Measurements from ENCODE around the gene PLA2G4E.

Gene PLA2G4E

DNA sequence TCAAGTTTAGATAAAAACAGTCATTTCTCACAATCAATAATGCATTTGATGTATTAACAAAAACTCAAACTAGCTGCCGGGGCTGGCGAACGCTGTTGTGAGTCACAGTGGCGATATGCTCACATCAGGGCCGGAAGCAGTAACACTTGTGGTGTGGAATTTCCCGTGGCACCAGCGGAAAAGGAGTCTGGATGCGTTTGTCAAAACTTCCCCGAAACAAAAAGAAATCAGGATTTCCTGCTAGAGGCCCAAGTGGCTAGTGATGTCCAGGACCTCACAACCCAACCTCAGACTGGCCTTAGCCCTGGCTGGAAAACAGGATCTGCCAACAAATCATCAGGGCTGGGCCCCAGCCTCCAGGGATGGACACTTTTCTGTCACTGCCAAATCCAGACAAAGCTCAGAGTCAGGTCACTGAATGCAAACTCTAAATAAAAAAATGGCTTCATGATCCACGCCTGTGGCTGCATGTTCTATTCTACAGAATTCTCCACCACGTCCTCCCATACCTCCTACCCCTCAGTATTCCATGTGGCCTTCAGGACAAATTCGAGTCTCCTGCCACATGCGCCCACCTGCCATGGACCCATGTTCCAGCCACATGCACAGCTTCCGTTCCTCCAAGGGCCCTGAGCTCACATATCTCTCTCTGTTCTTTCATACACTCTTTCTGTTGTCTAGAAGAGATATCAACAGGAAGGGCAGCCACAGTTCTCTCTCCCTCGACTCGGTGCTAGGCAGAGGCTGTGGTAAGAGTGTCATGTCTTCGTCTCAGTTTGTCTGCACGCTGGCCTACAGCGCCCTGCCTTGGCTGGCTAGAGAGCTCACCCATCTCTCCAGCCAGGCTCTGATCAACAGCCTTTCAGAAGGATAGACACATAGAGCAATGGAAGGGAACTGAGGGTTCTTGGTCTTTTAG, 83.9 kb downstream of the PLA2G4E start:
- peak; percentile 64 to 77 (median 75) for DNase-seq (ENCODE audit: low read depth in 2 of 3, low spot score in 1 of 3)

GRCh38 chr15:41936155-41936554, 84.7 kb downstream of the PLA2G4E start:
- DNase-seq (ENCODE audit: low read depth in 2 of 3, low spot score in 1 of 3): no peak

DNA sequence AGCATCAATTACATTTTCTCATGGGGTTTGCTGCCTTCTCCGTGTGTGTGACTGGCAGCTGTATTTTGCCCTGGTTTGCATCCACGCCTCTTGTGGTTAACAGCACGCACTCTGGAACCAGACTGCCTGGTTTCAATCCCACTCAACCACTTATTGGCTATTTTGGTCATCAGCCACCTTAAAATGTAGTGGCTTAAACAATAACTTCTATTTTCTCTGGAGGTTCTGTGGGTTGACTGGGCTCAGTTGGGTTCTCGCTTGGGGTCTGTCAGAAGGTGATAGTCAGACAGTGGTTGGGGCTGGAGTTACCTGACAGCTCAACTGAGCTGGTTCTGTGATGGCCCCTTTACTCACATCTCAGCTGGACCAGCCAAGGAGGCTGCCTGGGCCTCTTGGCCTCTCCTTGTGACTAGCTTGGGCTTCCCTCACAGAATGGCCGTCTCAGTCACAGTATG, 85.2 kb downstream of the PLA2G4E start:
- peak in 2 of 3 donors; percentile 25 to 28 for DNase-seq (ENCODE audit: low read depth in 2 of 3, low spot score in 1 of 3)

DNA sequence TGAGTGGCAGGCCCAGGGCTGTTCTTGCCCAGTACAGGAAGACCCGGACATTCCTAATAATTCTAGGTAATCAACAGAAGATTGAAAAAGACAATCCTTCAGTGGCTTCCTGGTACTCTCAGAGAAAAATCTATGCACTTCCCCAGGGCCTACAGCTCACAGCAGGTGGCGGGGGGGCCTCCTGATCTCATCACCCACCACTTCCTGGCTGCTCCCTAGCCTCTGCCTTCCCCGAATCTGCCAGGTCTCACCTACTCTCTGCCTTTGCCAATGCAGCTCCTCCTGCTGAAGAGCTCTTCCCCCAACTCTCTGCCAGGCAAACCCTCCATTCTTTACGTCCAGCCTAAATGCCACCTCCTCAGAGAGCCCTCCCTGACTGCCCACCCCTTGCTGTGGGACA, 86.0 kb downstream of the PLA2G4E start:
- DNase-seq (ENCODE audit: low read depth in 2 of 3, low spot score in 1 of 3): peak in 2 of 3 donors; percentile 55 to 61

GRCh38 chr15:41933771-41934170, 87.1 kb downstream of the PLA2G4E start:
- no peak for DNase-seq (ENCODE audit: low read depth in 2 of 3, low spot score in 1 of 3)

DNA sequence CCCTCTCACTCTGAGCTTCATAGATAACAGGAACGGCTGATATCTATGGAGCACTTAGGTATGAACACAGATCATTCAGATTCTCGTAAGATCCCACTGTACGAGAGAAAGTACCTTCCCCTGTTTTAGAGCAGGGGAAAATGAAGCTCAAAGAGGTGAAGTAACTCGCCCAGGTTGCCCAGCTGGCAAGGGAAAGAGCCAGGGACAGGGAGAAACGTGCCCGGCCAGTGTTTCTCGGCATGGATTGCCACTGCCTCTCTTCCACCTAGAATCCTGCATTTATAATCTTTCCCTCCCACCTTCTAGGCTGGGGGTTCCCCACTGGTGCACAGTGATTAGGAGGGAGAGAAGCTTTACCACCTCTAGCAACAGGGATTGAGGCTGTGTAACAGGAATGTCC, 87.5 kb downstream of the PLA2G4E start:
- DNase-seq (ENCODE audit: low read depth in 2 of 3, low spot score in 1 of 3): no peak

- no peak for DNase-seq (ENCODE audit: low read depth in 2 of 3, low spot score in 1 of 3)
Observed at GRCh38 chr15:41932511-41933289, 88.1 kb downstream of the PLA2G4E start.

DNA sequence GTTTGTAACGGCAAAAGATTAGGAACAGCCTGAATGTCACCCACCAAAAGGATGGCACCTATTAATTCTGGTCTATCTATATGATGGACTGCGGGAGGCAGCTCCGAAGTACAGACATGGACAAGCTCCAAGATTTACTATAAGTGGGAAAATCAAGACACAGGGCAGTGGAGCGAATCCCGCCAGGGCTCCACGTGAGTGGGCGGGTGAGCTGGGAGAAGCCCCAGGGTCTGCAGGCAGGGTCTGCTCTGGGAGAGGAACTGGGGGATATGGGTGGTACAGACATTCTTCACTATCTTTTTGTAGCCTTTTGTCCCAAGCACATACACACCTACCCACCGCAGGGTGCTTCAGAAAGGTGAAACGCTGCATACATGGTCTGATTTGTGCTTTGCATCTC, 88.7 kb downstream of the PLA2G4E start:
- no peak for DNase-seq (ENCODE audit: low read depth in 2 of 3, low spot score in 1 of 3)

All from stimulated activated CD4-positive, alpha-beta T cell treated with anti-CD3 and anti-CD28 coated beads, Interleukin-12 subunit alpha, Interleukin-12 subunit beta, amount 100 ng/mL, for 48 hours (primary cell).